HepG2 (cell line): Measurements from ENCODE around the gene ZNF138. TPM values are rescaled to one million over a fixed set of nuclear protein-coding genes. Genes with fewer than 3 reads are reported as not detected.

Experiments
- ATAC-seq: fragments of 200-7000 bp; cut with Tn5 transposase; 3 replicates; pipeline ENCODE4 v1.9.1; 2020; ENCODE audit warnings: mild to moderate bottlenecking, moderate library complexity
- BruUV-seq: library from RNA; stranded (reverse); fragments of 400-500 nt; replicated peaks from 2 replicates; lab custom pipeline; 2021; lab: Mats Ljungman, UMichigan
- CTCF ChIA-PET: fragments of 300-600 bp; formaldehyde crosslinking; extraction: SDS; loops from one replicate; lab custom pipeline; 2021; ENCODE audit warnings: low total read pairs, inconsistent platforms, low intra/inter-chr PET ratio; lab: Yijun Ruan, JAX
- POLR2A ChIA-PET: fragments of 350-600 bp; sonication (Branson Sonifier 250); formaldehyde crosslinking; loops from one replicate; lab custom pipeline; 2020; ENCODE audit warnings: antibody characterized with exemption, inconsistent platforms; lab: Yijun Ruan, JAX
- DNase-seq: peaks from one replicate; pipeline ENCODE4 v3.0.0-alpha.2; 2015; ENCODE audit warnings: low spot score
- FAIRE-seq: peaks from 3 replicates; lab custom pipeline; 2011; peaks lifted over from hg19 to GRCh38; lab: Jason Lieb, UNC
- H2AFZ ChIP-seq: one replicate; pipeline ENCODE4 v1.6.1; 2011; ENCODE audit warnings: low read length, inconsistent platforms
- H3K27ac ChIP-seq: fragments of 300-600 bp; 3 replicates; pipeline ENCODE4 v1.8.0; 2011; ENCODE audit warnings: mixed run types, mild to moderate bottlenecking, mixed read lengths, low read length, inconsistent platforms; ENCODE audit not compliant: insufficient read depth; ENCODE audit errors: extremely low read length
- H3K27me3 ChIP-seq, 2 experiments: fragments of 200-600 bp in 1 of 2; 2 replicates in 1 of 2; 3 replicates in 1 of 2; pipeline versions ENCODE4 v1.6.0 to v1.8.0; 2011; ENCODE audit warnings: low read length in 2 of 2, mild to moderate bottlenecking in 2 of 2, moderate library complexity in 2 of 2, inconsistent platforms in 1 of 2; ENCODE audit not compliant: insufficient read depth in 2 of 2, control insufficient read depth in 1 of 2
- H3K36me3 ChIP-seq, 2 experiments: fragments of 200-600 bp in 1 of 2; replicated peaks in 1 of 2; 2 replicates in 1 of 2; 3 replicates in 1 of 2; pipeline versions ENCODE4 v1.5.1 to v1.8.0; 2011; ENCODE audit warnings: low read length in 2 of 2, inconsistent platforms in 1 of 2; ENCODE audit not compliant: insufficient read depth in 2 of 2, control insufficient read depth in 1 of 2
- H3K4me1 ChIP-seq: 2 replicates; pipeline ENCODE4 v1.5.1; 2012; ENCODE audit warnings: low read length, inconsistent platforms; ENCODE audit not compliant: insufficient read depth
- H3K4me2 ChIP-seq: 2 replicates; pipeline ENCODE4 v1.6.0; 2011; ENCODE audit warnings: low read depth, low read length, inconsistent platforms
- H3K4me3 ChIP-seq, 3 experiments: fragments of 200-600 bp in 1 of 3; sonication (generic), shearing (Covaris generic) in 1 of 3; replicated peaks in 1 of 3; 2 replicates each; pipeline ENCODE4 v1.5.1; 2011 to 2016; ENCODE audit warnings: low read length in 3 of 3, inconsistent platforms in 2 of 3, low read depth in 2 of 3, mild to moderate bottlenecking in 2 of 3, control low read depth in 1 of 3, mixed read lengths in 1 of 3; ENCODE audit not compliant: insufficient read depth in 1 of 3
- H3K79me2 ChIP-seq: one replicate; pipeline ENCODE4 v1.6.1; 2011; ENCODE audit warnings: low read length, inconsistent platforms; ENCODE audit not compliant: insufficient read depth
- H3K9ac ChIP-seq: 2 replicates; pipeline ENCODE4 v1.6.0; 2011; ENCODE audit warnings: mild to moderate bottlenecking, low read depth, low read length, inconsistent platforms; ENCODE audit not compliant: insufficient read depth
- H3K9me3 ChIP-seq: 2 replicates; pipeline ENCODE4 v1.5.1; 2012; ENCODE audit warnings: mild to moderate bottlenecking, low read length
- H4K20me1 ChIP-seq: 2 replicates; pipeline ENCODE4 v1.6.0; 2011; ENCODE audit warnings: inconsistent platforms, mild to moderate bottlenecking, low read length, moderate library complexity; ENCODE audit not compliant: insufficient read depth
- CAMTA2 ChIP-seq: sonication (generic); formaldehyde crosslinking; IDR thresholded peaks from 2 replicates; pipeline ENCODE4 v1.4.0; 2020; ENCODE audit warnings: mild to moderate bottlenecking, missing genetic modification reagents, borderline replicate concordance
- DNMT1 ChIP-seq: sonication (generic); formaldehyde crosslinking; IDR thresholded peaks from 2 replicates; pipeline ENCODE4 v1.5.1; 2020; ENCODE audit warnings: mild to moderate bottlenecking, missing genetic modification reagents
- ESRRA ChIP-seq: sonication (generic); formaldehyde crosslinking; IDR thresholded peaks from 2 replicates; pipeline ENCODE4 v1.5.1; 2020; ENCODE audit warnings: mild to moderate bottlenecking, low read depth, missing genetic modification reagents
- FIP1L1 ChIP-seq: fragments of 200-400 bp; formaldehyde crosslinking; IDR thresholded peaks from 2 replicates; pipeline ENCODE4 v1.6.1; 2018; ENCODE audit warnings: low read depth, mild to moderate bottlenecking, low read length, moderate library complexity, borderline replicate concordance; ENCODE audit not compliant: insufficient read depth
- IRF9 ChIP-seq: sonication (generic); formaldehyde crosslinking; IDR thresholded peaks from 2 replicates; pipeline ENCODE4 v1.8.0; 2022; ENCODE audit warnings: missing genetic modification reagents, mild to moderate bottlenecking, borderline replicate concordance
- NPAS2 ChIP-seq: sonication (generic); formaldehyde crosslinking; IDR thresholded peaks from 2 replicates; pipeline ENCODE4 v1.8.0; 2022; ENCODE audit warnings: mild to moderate bottlenecking, missing genetic modification reagents, borderline replicate concordance
- TBX3 ChIP-seq: fragments of 450-650 bp; IDR thresholded peaks from 2 replicates; pipeline ENCODE4 v1.6.1; 2017; ENCODE audit warnings: antibody characterized with exemption, mild to moderate bottlenecking, inconsistent platforms, borderline replicate concordance
- WGBS: methylation state at CpG from one replicate; pipeline ENCODE4 v1.1.6; 2017; ENCODE audit warnings: low lambda C conversion rate; 5-methylcytosine and 5-hydroxymethylcytosine counted together
- in situ Hi-C: cut with HindIII; loops from 2 replicates; pipeline ENCODE4 v1.10.0; 2017; ENCODE audit warnings: low pct_unique_long_range_greater_than_20kb; ENCODE audit not compliant: extremely low pct_ligation_motif_present
- intact Hi-C: fragments of 100-400 bp; cut with micrococcal nuclease; formaldehyde crosslinking; loops from one replicate; pipeline ENCODE4 v1.10.0; 2022; ENCODE audit not compliant: unreplicated experiment
- polyA plus RNA-seq, 8 experiments: library from polyadenylated mRNA; depleted of rRNA in 3 of 8; stranded (reverse) in 7 of 8; unstranded in 1 of 8; fragments of >200 nt; fragmentation: Illumina TruSeq in 4 of 8; extraction: Trizol in 4 of 8; gene quantifications; 2 replicates each; pipeline versions ENCODE4 v1.2.1 to v1.2.3, GENCODE V29; 2011 to 2016; ENCODE audit warnings: low read depth in 4 of 8, missing spikeins in 1 of 8, mixed read lengths in 1 of 8; ENCODE audit not compliant: insufficient read depth in 1 of 8
- total RNA-seq, 5 experiments: library from RNA; depleted of rRNA; stranded (reverse); fragments of >200 nt; fragmentation: Illumina TruSeq; extraction: Trizol; gene quantifications; 2 replicates each; pipeline ENCODE4 v1.2.3, GENCODE V29; 2016; ENCODE audit warnings: low read depth in 1 of 5
- TF ChIP-seq, protein P1 (sequence below): sonication (generic); formaldehyde crosslinking; IDR thresholded peaks from 2 replicates; pipeline ENCODE4 v1.4.0; 2020; ENCODE audit warnings: missing genetic modification reagents, borderline replicate concordance
- TF ChIP-seq, protein P2 (sequence below): sonication (generic); formaldehyde crosslinking; conservative IDR thresholded peaks from 2 replicates; pipeline ENCODE4 v1.8.1; 2023; ENCODE audit warnings: missing genetic modification reagents

ZNF138 gene
- total and polyA plus RNA-seq, 2 of the 13 experiments (the other 11 are each of a cell fraction or from before 2014, with no cell fraction given) = 2.7 to 5.8 TPM

- TF ChIP-seq, protein P1, sequence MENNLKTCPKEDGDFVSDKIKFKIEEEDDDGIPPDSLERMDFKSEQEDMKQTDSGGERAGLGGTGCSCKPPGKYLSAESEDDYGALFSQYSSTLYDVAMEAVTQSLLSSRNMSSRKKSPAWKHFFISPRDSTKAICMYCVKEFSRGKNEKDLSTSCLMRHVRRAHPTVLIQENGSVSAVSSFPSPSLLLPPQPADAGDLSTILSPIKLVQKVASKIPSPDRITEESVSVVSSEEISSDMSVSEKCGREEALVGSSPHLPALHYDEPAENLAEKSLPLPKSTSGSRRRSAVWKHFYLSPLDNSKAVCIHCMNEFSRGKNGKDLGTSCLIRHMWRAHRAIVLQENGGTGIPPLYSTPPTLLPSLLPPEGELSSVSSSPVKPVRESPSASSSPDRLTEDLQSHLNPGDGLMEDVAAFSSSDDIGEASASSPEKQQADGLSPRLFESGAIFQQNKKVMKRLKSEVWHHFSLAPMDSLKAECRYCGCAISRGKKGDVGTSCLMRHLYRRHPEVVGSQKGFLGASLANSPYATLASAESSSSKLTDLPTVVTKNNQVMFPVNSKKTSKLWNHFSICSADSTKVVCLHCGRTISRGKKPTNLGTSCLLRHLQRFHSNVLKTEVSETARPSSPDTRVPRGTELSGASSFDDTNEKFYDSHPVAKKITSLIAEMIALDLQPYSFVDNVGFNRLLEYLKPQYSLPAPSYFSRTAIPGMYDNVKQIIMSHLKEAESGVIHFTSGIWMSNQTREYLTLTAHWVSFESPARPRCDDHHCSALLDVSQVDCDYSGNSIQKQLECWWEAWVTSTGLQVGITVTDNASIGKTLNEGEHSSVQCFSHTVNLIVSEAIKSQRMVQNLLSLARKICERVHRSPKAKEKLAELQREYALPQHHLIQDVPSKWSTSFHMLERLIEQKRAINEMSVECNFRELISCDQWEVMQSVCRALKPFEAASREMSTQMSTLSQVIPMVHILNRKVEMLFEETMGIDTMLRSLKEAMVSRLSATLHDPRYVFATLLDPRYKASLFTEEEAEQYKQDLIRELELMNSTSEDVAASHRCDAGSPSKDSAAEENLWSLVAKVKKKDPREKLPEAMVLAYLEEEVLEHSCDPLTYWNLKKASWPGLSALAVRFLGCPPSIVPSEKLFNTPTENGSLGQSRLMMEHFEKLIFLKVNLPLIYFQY (CRISPR knock-in tag) = no peak
- TF ChIP-seq TBX3 = no peak
Measured at GRCh38 chr7:64853679-64854078, 59.5 kb downstream of the ZNF138 start (continued).

- BruUV-seq = no TSS peak
- Histone ChIP-seq H3K4me3 (no peak overlapping the region), H3K79me2 (no peaks in the 10 kb centered on the region), H2AFZ (no peak overlapping the region), H3K4me1 (no peaks in the 10 kb centered on the region), H3K4me2 (no peak overlapping the region), H4K20me1 (no peaks in the 10 kb centered on the region), H3K9me3 (no peaks in the 10 kb centered on the region), H3K9ac (no peak overlapping the region), H3K36me3 (no peaks in the 10 kb centered on the region), H3K27ac (no peak overlapping the region), H3K27me3 (peaks cover 0 to 4% of the 10 kb centered on the region in 2 experiments; a peak in 1 of 5 replicates)
- TF ChIP-seq NPAS2 (CRISPR knock-in tag) (no peak), ESRRA (no peak), CAMTA2 (no peak), FIP1L1 (no peak), DNMT1 (CRISPR knock-in tag) (no peak), IRF9 (CRISPR knock-in tag) (no peak)
- TF ChIP-seq, protein P2, sequence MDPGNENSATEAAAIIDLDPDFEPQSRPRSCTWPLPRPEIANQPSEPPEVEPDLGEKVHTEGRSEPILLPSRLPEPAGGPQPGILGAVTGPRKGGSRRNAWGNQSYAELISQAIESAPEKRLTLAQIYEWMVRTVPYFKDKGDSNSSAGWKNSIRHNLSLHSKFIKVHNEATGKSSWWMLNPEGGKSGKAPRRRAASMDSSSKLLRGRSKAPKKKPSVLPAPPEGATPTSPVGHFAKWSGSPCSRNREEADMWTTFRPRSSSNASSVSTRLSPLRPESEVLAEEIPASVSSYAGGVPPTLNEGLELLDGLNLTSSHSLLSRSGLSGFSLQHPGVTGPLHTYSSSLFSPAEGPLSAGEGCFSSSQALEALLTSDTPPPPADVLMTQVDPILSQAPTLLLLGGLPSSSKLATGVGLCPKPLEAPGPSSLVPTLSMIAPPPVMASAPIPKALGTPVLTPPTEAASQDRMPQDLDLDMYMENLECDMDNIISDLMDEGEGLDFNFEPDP (CRISPR knock-in tag) = no peak
- ATAC-seq (no peak), DNase-seq (no peak), FAIRE-seq (no peak)
- POLR2A ChIA-PET = no interaction called here
- CTCF ChIA-PET = no interaction called here
- WGBS = 30% methylated on average over 1 of the region's 1 CpG
- in situ Hi-C loops (no loop called here), intact Hi-C loops (no loop called here)
Measured at GRCh38 chr7:64854969-64855368, 60.7 kb downstream of the ZNF138 start.
